Measurements from ENCODE around the gene OSBP2.

Gene OSBP2

DNA sequence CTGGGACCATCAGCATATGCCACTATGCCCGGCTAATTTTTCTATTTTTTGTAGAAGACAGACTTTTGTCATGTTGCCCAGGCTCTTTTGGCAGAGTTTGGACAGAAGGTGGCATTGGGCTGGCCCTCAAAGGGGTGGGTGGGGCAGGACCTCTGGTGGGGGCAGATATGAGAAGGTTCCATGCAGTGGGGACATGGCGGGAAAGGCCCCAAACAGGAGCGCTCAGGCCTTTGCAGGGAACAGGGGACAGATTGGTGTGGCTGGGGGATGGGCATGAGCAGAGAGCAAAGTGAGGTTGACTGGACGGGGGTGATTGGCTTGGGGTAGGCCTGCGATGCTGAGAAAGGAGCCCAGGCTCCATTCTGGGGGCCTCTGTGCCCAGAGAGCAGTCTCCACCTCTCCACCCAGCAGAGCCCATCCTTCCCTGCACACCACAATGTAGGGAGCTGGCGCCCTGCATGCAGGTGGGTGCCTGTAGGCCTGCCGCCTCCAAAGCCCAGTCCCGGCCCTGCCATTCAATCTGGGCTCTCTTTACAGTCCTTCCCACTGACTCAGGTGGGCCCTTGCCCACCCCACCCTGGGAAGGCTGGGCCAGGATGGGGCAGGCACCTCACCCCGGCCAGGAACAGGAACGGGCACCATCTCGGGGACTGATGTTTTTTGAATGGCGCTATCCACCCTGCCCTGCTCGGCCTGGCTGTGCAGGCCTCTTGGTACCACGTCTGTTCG lies 175.2 kb downstream of the OSBP2 start:
- CTCF ChIA-PET: interaction anchor here (1.3 kb wide), 1 partner anchor 21 kb away, joined by 3 read pairs; no protein-coding TSS in a partner anchor

DNA sequence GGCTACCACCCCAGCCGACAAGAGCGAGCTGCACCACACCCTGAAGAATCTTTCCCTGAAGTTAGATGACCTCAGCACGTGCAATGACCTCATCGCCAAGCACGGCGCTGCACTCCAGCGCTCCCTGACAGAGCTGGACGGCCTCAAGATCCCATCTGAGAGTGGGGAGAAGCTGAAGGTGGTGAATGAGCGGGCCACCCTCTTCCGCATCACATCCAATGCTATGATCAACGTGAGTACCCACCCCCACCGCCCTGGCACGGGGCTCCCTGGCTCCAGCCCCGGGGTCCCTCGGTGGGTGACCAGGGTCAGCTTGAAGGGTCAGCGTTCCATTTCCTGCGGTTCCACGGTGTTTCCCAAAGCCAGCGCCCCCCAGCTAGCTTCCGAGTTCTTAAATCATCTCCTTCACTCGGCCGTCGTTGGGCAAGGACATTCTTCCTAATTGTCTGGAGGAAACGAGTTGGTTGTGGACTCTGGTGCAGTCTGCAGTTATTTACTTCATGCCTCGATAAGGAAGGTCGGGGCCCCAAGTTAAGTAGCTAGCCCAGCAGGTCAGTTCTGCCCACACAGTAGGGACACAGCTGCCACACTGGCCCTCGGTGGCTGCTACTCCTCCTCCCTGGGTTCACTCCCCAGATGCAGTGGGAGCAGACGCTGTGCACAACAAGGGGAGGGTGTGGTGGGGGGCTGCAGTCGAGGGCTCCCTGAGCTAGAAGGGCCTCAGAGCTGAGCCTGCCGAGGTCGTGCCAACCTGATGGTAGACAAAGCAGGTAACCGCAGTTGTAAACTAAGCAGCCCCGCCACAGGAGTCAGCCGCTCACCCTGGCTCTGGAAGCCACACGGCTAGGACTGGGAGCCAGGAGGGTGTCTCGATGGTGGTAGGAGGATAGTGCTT lies 176.0 kb downstream of the OSBP2 start:
- TF ChIP-seq, protein P1, sequence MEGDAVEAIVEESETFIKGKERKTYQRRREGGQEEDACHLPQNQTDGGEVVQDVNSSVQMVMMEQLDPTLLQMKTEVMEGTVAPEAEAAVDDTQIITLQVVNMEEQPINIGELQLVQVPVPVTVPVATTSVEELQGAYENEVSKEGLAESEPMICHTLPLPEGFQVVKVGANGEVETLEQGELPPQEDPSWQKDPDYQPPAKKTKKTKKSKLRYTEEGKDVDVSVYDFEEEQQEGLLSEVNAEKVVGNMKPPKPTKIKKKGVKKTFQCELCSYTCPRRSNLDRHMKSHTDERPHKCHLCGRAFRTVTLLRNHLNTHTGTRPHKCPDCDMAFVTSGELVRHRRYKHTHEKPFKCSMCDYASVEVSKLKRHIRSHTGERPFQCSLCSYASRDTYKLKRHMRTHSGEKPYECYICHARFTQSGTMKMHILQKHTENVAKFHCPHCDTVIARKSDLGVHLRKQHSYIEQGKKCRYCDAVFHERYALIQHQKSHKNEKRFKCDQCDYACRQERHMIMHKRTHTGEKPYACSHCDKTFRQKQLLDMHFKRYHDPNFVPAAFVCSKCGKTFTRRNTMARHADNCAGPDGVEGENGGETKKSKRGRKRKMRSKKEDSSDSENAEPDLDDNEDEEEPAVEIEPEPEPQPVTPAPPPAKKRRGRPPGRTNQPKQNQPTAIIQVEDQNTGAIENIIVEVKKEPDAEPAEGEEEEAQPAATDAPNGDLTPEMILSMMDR (IDR thresholded peaks at IDR 0.05; ENCODE audit: control extremely low read depth, extremely low read depth, low read depth, missing control alignments): no peak
- DNase-seq (ENCODE audit: extremely low spot score): no peak
- ChIA-PET CTCF (no interaction called here), POLR2A (no interaction called here)

More for the DNA sequence above, 175.2 kb downstream of the OSBP2 start:
- DNase-seq (ENCODE audit: extremely low spot score): no peak
- POLR2A ChIA-PET: no interaction called here
- TF ChIP-seq, protein P1 (IDR thresholded peaks at IDR 0.05; ENCODE audit: control extremely low read depth, extremely low read depth, low read depth, missing control alignments): no peak

DNA sequence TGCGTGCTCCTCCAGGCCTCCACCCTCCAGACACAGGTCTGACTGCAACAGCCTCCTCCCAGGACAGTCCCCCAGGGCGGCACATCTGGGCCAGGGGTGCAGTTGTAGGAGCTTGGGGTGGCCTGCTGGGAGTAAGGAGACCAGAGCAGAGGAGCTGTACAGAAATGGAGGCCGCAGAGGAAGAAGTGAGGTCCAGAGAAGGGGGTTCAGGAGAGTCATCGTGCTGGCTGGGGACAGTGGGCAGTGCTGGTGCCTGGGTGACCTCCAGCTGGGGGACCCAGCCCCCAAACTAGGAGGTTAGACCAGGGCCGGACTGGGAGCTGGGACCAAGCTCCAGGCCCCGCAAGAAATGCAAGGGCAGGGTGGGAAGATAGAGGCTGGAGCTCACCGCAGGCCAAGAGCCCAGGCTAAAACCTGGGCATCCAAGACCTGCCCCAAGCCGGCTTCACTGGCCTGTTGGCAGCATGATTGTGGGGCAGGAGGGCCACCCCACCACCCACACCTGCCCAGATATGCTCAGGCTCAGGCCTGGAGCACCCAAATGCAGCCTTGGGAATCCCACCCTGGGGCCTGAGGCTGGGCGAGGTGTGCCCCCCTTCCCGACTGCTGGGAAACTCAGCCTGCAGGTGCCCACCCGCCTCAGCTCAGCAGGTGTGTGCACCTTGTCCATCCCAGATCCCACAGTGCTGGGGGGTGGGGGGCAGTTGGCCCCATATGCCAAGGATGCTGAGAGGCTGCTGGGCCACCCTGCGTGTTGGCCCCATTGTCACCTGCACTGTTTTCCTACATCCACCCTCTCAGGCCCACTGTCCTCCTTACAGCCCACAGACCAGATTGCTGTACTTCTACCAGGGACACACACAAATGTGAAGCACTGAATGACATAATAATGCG lies 177.0 kb downstream of the OSBP2 start:
- POLR2A ChIA-PET: interaction anchor here (0.8 kb wide), 1 partner anchor 28 kb away, joined by 6 read pairs; no protein-coding TSS in a partner anchor
- TF ChIP-seq, protein P1 (IDR thresholded peaks at IDR 0.05; ENCODE audit: control extremely low read depth, extremely low read depth, low read depth, missing control alignments): no peak
- no peak for DNase-seq (ENCODE audit: extremely low spot score)
- CTCF ChIA-PET: no interaction called here

DNA sequence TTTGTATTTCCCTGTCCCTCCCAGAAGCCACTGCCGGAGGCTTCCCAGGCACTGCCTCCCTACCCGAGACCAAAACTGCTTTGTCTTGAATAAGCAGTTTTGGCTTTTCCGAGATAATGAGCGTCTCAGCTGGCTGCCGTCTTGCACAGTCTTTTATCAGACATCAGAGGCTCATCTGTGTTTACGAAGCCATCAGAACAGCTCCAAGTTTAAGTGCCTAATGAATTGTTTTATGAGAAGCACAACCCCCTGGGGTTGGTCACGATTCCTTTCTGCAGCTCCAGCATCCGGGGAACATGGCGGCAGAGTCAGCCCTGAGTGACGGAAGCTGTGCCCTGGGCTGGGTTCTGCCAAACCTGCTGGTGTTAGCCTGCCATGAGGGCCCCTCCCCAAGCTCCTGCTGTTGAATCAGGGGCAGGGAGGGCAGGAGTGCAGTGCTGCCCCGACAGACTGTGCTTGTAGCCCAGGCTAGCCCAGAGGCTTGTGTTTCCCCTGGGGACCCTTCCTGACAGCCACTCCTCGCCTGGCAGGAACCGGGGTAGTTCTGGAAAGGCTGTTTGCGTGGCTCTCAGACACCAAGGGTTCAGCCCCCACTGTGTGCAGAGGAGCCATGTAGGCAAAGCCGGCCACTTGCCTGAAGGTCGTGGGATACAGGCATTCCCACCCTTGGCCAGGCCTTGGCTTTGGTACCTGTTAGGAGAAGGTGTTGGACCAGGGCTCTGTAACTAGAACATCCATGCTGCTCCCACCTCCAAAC lies 177.8 kb downstream of the OSBP2 start:
- TF ChIP-seq, protein P1 (IDR thresholded peaks at IDR 0.05; ENCODE audit: control extremely low read depth, extremely low read depth, low read depth, missing control alignments): no peak
- POLR2A ChIA-PET: interaction anchor here (0.8 kb wide), 1 partner anchor 29 kb away, joined by 6 read pairs; no protein-coding TSS in a partner anchor
- DNase-seq (ENCODE audit: extremely low spot score): no peak
- CTCF ChIA-PET: no interaction called here

DNA sequence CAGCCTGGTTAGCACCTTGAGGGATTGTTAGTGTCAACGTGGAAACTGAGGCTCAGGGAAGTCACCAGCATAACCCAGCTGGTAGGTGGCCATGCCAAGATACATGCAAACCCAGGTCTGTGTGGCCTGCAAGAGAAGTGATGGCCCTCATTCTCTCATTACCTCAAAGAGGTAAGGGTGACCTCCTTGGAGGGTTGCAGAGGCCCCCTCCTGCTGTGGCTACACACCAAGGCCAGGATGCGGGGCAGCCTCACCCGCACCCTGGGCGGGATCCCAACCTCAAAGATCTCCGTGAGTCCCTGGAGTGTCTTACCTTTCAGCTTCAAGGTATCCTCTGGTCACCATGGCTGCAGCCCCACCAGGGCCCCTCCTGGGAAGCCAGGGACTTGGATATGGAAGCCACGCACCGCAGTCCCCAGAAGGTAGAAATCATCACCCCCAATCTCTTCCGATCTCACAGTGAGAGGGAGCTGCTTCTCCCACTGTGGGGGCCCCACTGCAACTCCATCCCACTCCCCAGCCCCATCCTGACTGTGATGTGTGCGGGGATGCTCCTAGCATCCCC lies 178.5 kb downstream of the OSBP2 start:
- ChIA-PET POLR2A (no interaction called here), CTCF (no interaction called here)
- no peak for DNase-seq (ENCODE audit: extremely low spot score)
- TF ChIP-seq, protein P1 (IDR thresholded peaks at IDR 0.05; ENCODE audit: control extremely low read depth, extremely low read depth, low read depth, missing control alignments): no peak

Data from GM10248 (cell line).